ENCODE measurements around the gene BDH2.

BDH2 gene

GRCh38 chr4:103075894-103076746 is 23.5 kb downstream of the BDH2 start:
- peak; percentile 71 to 74 for DNase-seq (ENCODE audit: low read depth in 2 of 2)
- peak; percentile 19 for TF ChIP-seq CTCF (IDR thresholded peaks at IDR 0.05; ENCODE audit: low read depth, low read length)

GRCh38 chr4:103075435-103075893 is 24.2 kb downstream of the BDH2 start:
- H3K4me3 ChIP-seq (replicated peaks in 1 of 2; ENCODE audit: low read depth in 2 of 2, low read length in 2 of 2), result peak overlapping the region; percentile 75 to 83
- no peak for TF ChIP-seq CTCF (IDR thresholded peaks at IDR 0.05; ENCODE audit: low read depth, low read length)
- peak; percentile 45 to 48 for DNase-seq (ENCODE audit: low read depth in 2 of 2)

More at GRCh38 chr4:103075894-103076746, 23.5 kb downstream of the BDH2 start:
- H3K4me3 ChIP-seq (replicated peaks in 1 of 2; ENCODE audit: low read depth in 2 of 2, low read length in 2 of 2), result peak overlapping the region; percentile 75 to 83

- TF ChIP-seq CTCF (IDR thresholded peaks at IDR 0.05; ENCODE audit: low read depth, low read length), result no peak
- DNase-seq (ENCODE audit: low read depth in 2 of 2), result peak in 1 of 2 donors; percentile 49
- no peak overlapping the region for H3K4me3 ChIP-seq (replicated peaks in 1 of 2; ENCODE audit: low read depth in 2 of 2, low read length in 2 of 2)
Measured at GRCh38 chr4:103074744-103075434, 24.7 kb downstream of the BDH2 start.

- no peak for TF ChIP-seq CTCF (IDR thresholded peaks at IDR 0.05; ENCODE audit: low read depth, low read length)
- DNase-seq (ENCODE audit: low read depth in 2 of 2), result peak in 1 of 2 donors; percentile 18
- no peak overlapping the region for H3K4me3 ChIP-seq (replicated peaks in 1 of 2; ENCODE audit: low read depth in 2 of 2, low read length in 2 of 2)
Measured at GRCh38 chr4:103073792-103074438, 25.7 kb downstream of the BDH2 start.

- no peak for TF ChIP-seq CTCF (IDR thresholded peaks at IDR 0.05; ENCODE audit: low read depth, low read length)
- H3K4me3 ChIP-seq (replicated peaks in 1 of 2; ENCODE audit: low read depth in 2 of 2, low read length in 2 of 2), result no peak overlapping the region
- peak in 1 of 2 donors; percentile 59 for DNase-seq (ENCODE audit: low read depth in 2 of 2)
Measured at GRCh38 chr4:103067841-103068547, 31.6 kb downstream of the BDH2 start.

Measured in cardiac fibroblast (primary cell).